Osteocyte (in vitro differentiated cells): ENCODE results near the gene PTPRC. TPM values are rescaled to one million over a fixed set of nuclear protein-coding genes. Genes with fewer than 3 reads are reported as not detected.

ENCODE experiments used
- DNase-seq: peaks from one replicate; pipeline ENCODE4 v3.0.0; 2021; ENCODE audit warnings: mixed read lengths; ENCODE audit not compliant: unreplicated experiment; ENCODE audit errors: extremely low spot score
- H3K27ac Mint-ChIP-seq: one replicate; pipeline ENCODE4 v1.8.0; 2021; ENCODE audit warnings: mild to moderate bottlenecking, mixed read lengths; ENCODE audit not compliant: unreplicated experiment
- H3K27me3 Mint-ChIP-seq: one replicate; pipeline ENCODE4 v1.8.0; 2021; ENCODE audit warnings: mixed read lengths; ENCODE audit not compliant: unreplicated experiment
- H3K36me3 Mint-ChIP-seq: one replicate; pipeline ENCODE4 v1.8.0; 2021; ENCODE audit warnings: mixed read lengths; ENCODE audit not compliant: unreplicated experiment
- H3K4me1 Mint-ChIP-seq: one replicate; pipeline ENCODE4 v1.8.0; 2021; ENCODE audit warnings: mixed read lengths; ENCODE audit not compliant: unreplicated experiment
- H3K4me3 Mint-ChIP-seq: one replicate; pipeline ENCODE4 v1.8.0; 2021; ENCODE audit warnings: mild to moderate bottlenecking, moderate library complexity, mixed read lengths; ENCODE audit not compliant: unreplicated experiment
- H3K9me3 Mint-ChIP-seq: one replicate; pipeline ENCODE4 v1.8.0; 2021; ENCODE audit warnings: mixed read lengths; ENCODE audit not compliant: unreplicated experiment
- total RNA-seq: library from RNA; stranded (reverse); gene quantifications from 2 replicates; pipeline ENCODE4 v1.2.1, GENCODE V29; 2021
- TF ChIP-seq, protein P1 (sequence below): fragments of 200-600 bp; sonication (generic); IDR thresholded peaks from 2 replicates; pipeline ENCODE4 v1.5.0; 2021; ENCODE audit warnings: antibody characterized with exemption, mild to moderate bottlenecking, moderate library complexity

The PTPRC gene
- total RNA-seq, 1 donor from 2014 or later: not detected

DNA sequence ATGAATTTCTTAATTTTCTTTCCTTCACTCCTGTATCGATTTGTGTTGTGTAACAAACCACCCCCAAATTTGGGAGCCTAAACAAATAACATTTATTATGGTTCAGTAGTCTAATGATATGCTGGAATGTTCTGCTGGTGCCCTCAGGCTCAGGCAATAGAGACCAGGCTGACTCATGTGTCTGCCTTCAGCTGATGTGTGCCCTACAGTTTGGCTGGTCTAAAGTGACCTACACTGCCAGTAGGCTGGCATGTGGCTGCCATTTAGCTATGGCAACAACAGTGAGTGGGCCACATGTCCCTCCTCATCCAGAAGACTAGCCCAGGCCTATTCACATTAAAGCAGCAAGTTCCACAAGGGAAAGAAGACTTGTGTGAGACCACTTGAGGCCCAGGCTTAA is 115.8 kb downstream of the PTPRC start:
- TF ChIP-seq, protein P1, sequence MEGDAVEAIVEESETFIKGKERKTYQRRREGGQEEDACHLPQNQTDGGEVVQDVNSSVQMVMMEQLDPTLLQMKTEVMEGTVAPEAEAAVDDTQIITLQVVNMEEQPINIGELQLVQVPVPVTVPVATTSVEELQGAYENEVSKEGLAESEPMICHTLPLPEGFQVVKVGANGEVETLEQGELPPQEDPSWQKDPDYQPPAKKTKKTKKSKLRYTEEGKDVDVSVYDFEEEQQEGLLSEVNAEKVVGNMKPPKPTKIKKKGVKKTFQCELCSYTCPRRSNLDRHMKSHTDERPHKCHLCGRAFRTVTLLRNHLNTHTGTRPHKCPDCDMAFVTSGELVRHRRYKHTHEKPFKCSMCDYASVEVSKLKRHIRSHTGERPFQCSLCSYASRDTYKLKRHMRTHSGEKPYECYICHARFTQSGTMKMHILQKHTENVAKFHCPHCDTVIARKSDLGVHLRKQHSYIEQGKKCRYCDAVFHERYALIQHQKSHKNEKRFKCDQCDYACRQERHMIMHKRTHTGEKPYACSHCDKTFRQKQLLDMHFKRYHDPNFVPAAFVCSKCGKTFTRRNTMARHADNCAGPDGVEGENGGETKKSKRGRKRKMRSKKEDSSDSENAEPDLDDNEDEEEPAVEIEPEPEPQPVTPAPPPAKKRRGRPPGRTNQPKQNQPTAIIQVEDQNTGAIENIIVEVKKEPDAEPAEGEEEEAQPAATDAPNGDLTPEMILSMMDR: no peak
- Mint-ChIP-seq H3K27me3 (peaks cover 3% of the 10 kb centered on the region), H3K27ac (no peak overlapping the region), H3K4me3 (no peak overlapping the region), H3K36me3 (no peaks in the 10 kb centered on the region), H3K4me1 (peaks cover 6% of the 10 kb centered on the region), H3K9me3 (no peaks in the 10 kb centered on the region)
- DNase-seq: no peak

DNA sequence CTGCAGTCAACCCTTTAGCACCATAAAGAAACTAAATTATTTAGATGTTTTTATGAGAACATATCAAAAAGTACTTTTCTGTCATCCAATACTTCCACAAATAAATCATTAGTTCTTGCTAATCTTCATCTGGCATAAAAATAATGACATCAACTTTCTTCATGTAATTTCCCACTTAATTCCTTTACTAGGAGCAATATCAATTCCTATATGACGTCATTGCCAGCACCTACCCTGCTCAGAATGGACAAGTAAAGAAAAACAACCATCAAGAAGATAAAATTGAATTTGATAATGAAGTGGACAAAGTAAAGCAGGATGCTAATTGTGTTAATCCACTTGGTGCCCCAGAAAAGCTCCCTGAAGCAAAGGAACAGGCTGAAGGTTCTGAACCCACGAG is 116.9 kb downstream of the PTPRC start:
- Mint-ChIP-seq H3K4me1 (peaks cover 6% of the 10 kb centered on the region), H3K27ac (no peak overlapping the region), H3K4me3 (no peak overlapping the region), H3K9me3 (no peaks in the 10 kb centered on the region), H3K36me3 (no peaks in the 10 kb centered on the region), H3K27me3 (peaks cover 3% of the 10 kb centered on the region)
- DNase-seq: no peak
- TF ChIP-seq, protein P1: no peak

DNA sequence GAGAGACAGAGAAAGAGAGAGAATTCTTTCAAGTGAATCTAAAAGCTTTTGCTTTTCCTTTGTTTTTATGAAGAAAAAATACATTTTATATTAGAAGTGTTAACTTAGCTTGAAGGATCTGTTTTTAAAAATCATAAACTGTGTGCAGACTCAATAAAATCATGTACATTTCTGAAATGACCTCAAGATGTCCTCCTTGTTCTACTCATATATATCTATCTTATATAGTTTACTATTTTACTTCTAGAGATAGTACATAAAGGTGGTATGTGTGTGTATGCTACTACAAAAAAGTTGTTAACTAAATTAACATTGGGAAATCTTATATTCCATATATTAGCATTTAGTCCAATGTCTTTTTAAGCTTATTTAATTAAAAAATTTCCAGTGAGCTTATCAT is 117.6 kb downstream of the PTPRC start:
- no peaks in the 10 kb centered on the region for H3K36me3 Mint-ChIP-seq
- no peak for DNase-seq
- H3K4me3 Mint-ChIP-seq: no peak overlapping the region
- peaks cover 6% of the 10 kb centered on the region for H3K4me1 Mint-ChIP-seq
- H3K9me3 Mint-ChIP-seq: no peaks in the 10 kb centered on the region
- peaks cover 3% of the 10 kb centered on the region for H3K27me3 Mint-ChIP-seq
- no peak overlapping the region for H3K27ac Mint-ChIP-seq
- TF ChIP-seq, protein P1: peak; percentile 58

DNA sequence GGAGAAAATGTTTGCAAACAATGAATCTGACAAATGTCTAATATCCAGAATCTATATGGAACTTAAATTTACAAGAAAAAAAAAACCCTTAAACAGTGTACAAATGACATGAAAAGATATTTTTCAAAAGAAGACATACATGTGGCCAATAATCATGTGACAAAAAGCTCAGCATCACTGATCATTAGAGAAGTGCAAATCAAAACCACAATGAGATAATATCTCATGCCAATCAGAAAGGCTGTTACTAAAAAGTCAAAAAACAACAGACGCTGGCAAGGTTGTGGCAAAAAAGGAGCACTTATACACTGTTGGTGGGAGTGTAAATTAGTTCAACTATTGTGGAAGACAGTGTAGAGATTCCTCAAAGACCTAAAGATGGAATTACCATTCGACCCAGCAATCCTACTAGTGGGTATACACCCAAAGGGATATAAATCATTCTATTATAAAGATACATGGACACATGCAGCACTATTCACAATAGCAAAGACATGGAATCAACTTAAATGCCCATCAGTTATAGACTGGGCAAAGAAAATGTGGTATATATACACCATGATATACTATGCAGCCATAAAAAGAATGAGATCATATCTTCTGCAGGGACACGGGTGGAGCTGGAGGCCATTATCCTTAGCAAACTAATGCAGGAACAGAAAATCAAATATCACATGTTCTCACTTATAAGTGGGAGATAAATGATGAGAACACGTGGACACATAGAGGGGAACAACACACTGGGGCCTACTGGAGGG is 123.2 kb downstream of the PTPRC start:
- Mint-ChIP-seq H3K27me3 (peaks cover 3% of the 10 kb centered on the region), H3K4me3 (no peak overlapping the region)
- TF ChIP-seq, protein P1: no peak

DNA sequence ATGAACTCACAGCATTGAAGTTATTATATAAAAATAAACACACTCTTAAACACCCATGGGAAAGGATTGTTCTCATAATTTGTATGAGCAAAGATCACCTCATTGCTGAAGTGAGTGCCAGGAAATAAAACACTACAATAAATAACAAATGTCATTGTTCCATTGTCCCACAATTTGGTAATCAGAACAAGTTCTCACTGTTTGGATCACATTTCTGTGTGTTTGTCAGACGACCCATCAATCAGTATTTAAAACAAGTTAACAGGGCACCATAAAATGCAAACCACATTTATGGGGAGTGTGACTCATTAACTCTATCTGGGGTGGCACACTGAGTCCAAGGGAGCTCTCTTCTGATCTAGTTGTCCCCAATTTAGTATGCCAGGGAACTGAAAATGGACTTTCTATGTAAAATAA is 124.5 kb downstream of the PTPRC start:
- H3K27ac Mint-ChIP-seq: no peak overlapping the region
- peaks cover 13% of the 10 kb centered on the region for H3K4me1 Mint-ChIP-seq
- DNase-seq: no peak
- no peaks in the 10 kb centered on the region for H3K36me3 Mint-ChIP-seq
- H3K4me3 Mint-ChIP-seq: no peak overlapping the region
- TF ChIP-seq, protein P1: no peak
- no peaks in the 10 kb centered on the region for H3K9me3 Mint-ChIP-seq
- peaks cover 3% of the 10 kb centered on the region for H3K27me3 Mint-ChIP-seq

More for the DNA sequence above, 123.2 kb downstream of the PTPRC start:
- Mint-ChIP-seq H3K9me3 (no peaks in the 10 kb centered on the region), H3K36me3 (no peaks in the 10 kb centered on the region), H3K4me1 (peaks cover 13% of the 10 kb centered on the region), H3K27ac (no peak overlapping the region)
- no peak for DNase-seq
